GM19193 (cell line): ENCODE data around the gene GJC2.

Experiments
- POLR2A ChIP-seq: IDR thresholded peaks from 4 replicates; pipeline ENCODE4 v1.6.1; 2011; ENCODE audit not compliant: insufficient read depth, insufficient read length; ENCODE audit errors: extremely low read depth

The GJC2 gene

DNA sequence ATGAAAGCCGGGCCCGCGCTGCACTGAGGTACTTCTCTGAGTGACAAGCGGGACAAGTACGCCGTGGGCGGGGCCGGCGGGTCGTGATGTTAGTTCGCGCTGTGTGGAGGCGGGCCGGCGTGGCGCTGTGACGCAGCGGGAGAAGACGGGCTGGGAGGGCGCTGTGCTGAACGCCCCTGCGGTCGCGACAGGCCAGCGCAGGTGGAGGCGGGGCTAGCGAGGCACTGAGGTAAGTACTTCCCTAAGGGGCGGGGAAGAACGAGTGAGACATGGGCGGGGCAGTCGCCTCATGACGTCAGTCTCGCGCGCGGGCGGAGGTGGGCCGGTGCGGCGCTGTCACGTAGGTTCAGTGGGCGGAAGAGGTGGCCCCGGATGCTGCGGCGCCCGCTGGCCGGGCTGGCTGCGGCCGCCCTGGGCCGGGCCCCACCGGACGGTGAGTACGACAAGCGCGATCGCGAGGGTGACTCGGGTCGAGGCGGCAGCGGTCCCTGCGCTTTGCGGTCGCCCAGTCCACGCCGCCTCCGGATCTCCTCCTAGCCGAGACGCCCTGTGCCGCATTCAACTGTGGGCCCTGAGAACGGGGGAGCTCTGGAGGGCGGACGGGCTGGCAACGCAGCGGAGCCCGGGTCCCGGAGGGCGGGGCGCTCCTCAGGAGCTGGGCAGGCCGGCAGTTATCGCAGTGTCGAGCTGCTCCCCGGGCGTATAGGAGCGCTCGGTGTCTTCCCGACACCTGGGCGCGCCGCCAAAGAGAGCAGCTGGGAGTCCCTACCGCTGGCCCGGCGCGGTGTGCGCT lies 9.6 kb upstream of the GJC2 start, which contains the start of gene GUK1:
Gene GUK1, plus strand, starts transcription at position 349 of the 793 bp plus-strand sequence. Its CDS starts 24 bp downstream, at position 373.
- peak; percentile 94 for TF ChIP-seq POLR2A

DNA sequence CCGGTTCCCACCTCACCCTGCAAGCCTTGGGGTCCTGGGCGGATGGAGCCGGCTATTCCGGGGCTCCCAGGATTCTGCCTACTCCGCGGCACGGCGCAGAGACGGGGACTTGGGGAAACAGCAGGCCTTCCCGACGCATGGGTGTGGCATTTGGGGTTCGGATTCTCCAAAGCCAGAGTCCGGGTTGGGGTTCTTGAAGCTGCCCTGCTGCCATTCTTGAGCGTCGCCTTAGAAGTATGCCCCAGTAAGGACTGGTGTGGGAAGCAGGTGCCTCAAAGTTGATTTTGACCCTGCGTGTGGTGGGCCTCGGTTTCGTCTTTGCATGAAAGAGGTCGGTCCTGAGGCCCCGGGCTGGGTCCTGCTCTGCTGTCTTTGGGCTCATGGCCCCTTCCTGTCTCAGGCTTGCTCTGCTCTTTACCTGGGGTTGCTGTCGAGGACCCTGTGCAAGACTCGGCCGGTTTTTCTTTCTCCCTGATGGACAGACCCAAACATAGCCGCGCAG lies 9.0 kb upstream of the GJC2 start:
- TF ChIP-seq POLR2A, result no peak

DNA sequence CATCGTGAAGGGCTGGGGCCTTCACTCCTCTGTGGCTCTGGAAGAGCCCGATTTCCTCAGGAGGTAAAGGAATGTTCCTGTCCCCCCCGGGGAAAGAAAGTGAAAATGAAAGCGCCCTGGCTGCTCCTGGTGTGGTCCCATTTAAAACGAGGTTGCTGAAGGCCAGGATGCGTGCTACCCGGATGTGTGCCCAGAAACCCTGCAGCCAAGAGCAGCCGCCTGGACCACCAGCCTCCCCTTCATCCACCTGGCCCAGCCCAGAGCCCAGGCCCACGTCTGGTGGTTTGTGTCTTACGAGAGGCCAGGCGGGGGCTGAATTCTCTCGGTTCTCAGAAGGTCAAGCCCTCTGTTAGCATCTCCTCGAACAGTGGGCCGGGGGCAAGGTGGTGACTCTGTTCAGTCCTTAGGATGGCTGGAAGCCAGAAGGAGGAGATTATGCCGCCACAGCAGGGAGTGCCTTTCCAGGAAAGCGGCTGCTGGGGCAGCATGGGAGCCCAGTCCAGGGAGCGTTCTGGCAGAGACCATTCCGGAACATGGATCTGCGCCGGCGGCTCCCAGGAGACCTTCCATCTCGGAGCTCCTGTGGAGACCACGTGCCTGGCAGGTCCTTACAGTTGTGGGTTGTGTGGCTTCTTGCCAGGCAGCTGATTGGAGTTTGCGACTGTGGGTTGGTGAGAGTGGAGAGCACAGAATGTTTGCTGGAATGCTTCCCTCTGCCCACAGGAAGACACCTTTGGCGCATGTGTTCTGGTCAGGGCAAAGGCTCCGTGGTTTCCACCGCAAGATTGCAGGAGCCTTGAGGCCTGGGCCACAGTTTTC lies 8.3 kb upstream of the GJC2 start:
- no peak for TF ChIP-seq POLR2A

DNA sequence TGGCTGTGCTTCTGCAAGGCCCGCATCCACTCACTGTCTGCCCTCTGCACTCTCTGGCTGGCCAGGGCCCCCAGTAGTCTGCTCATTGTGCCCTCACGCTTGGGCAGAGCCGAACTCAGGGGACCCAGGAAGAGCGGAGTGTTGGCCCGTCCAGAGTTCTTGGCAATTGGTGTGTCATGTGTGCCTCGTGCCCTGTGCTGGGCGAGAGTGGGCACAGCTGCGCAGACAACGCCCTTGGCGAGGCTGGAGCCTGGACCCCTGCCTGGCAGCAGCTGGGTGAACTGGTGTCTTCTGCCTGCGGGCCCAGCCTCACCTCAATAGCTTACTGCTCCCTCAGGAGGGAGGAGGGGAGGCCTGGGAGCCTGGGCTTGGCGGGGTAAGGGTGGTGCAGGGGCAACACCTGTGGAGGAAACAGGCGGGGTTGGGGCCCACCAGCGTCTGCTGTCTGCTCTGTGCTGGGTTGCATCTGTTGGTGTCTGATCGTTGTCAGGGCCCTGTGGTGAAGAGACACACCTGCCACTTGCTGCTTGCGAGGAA lies 7.5 kb upstream of the GJC2 start:
- no peak for TF ChIP-seq POLR2A

DNA sequence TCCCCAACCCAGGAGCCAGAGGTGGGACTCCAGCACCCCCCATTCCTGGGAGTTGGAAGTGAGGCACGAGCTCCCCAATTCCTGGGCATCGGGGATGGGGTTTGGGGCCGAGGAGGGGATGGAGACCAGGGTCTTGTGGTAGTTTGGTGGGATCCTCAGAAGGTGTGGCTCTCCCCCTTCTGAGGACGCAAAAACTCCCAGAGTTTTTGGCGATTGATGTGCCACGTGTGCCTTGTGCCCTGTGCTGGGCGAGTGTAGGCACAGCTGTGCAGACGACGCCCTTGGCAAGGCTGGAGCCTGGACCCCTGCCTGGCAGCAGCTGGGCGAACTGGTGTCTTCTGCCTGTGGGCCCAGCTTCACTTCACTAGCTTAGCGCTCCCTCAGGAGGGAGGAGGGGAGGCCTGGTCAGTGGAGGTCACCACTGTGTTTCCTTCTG lies 7.0 kb upstream of the GJC2 start:
- TF ChIP-seq POLR2A, result no peak

DNA sequence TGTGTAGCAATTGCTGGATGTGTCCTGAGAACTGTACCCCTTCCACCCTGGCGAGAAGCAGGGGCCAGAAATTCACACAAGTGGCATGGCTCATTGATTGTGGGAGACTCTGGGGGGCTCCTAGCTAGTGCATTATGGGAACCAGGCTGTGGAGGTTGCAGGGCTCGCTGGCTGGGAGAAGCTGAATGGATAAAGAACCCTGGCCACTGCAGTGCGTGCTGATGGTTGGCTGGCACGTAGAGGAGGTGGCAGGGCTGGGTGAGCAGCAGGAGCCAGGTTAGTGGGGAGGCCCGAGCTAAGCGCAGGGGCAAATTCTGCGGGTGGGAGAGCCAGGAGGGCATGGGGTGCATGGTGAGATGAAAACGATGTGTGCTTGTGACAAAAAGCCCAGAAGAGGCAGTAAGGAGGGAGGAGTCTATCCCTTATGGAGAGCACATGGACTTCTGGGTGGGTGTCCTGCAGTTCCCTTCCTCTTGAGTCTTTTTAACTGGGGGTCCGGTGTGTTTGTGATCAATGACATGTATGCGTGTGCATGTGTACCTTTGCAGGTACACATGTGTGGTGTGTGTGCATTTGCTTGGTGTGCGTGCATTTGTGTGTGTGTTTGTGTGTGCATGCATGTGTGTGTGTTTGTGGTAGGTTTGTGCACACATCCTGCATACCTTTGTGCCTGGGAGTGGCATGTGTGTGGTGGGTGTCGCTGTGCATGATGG lies 6.1 kb upstream of the GJC2 start:
- no peak for TF ChIP-seq POLR2A

DNA sequence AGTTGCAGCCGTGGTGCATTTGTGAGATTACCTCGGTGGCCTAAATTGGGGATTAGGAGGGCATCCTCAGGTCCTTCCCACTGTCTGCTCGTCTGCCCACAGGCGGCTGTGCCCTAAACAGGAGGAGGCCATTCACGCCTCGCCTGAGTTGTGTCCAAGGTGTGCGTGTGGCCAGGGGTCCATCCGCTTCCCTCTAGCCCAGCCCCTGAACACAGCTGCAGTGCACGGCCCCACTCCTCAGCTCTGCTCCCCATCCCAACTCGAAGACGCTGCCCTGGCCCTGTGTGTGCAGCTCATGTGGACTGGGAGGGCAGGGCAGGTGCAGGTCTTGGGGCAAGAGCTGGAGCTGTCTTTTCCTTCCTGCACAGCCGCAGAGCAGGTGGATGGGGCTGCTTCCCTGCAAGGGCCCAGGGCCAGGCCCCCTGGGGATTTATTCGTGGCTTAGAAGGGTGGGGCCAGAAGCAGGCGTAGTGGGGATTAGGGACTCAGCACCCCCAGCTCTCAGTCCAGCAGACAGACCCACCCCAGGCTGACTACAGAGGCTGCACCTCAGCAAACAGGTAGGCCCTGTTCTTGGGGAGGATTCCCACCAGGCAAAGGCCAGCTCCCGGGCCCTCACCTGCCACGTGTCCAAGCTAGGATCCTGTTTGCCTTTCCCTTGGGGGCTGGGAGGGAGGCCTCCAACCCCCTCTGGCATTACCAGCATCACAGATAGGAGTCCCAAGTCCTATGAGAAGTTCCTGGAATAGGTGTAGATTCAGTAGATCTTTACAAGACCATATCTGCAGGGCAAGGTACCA lies 5.3 kb upstream of the GJC2 start:
- TF ChIP-seq POLR2A, result no peak

DNA sequence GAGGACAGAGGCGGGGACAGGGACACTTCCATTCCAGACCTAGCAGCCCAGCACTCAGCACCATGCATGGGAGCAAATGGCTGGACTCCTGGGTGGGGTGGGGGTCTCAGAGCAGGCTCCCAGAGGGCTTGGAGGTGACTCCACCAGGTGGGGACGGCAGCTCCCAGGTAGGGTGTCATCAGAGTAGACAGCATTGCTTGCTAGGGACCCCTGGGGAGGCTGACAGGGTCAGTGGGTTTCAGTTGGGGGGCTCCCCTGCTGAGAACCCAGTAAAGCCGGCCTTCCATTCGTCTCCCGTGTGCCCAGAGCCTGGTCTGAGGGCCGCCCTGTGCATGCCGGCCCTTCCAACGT lies 4.8 kb upstream of the GJC2 start:
- no peak for TF ChIP-seq POLR2A

DNA sequence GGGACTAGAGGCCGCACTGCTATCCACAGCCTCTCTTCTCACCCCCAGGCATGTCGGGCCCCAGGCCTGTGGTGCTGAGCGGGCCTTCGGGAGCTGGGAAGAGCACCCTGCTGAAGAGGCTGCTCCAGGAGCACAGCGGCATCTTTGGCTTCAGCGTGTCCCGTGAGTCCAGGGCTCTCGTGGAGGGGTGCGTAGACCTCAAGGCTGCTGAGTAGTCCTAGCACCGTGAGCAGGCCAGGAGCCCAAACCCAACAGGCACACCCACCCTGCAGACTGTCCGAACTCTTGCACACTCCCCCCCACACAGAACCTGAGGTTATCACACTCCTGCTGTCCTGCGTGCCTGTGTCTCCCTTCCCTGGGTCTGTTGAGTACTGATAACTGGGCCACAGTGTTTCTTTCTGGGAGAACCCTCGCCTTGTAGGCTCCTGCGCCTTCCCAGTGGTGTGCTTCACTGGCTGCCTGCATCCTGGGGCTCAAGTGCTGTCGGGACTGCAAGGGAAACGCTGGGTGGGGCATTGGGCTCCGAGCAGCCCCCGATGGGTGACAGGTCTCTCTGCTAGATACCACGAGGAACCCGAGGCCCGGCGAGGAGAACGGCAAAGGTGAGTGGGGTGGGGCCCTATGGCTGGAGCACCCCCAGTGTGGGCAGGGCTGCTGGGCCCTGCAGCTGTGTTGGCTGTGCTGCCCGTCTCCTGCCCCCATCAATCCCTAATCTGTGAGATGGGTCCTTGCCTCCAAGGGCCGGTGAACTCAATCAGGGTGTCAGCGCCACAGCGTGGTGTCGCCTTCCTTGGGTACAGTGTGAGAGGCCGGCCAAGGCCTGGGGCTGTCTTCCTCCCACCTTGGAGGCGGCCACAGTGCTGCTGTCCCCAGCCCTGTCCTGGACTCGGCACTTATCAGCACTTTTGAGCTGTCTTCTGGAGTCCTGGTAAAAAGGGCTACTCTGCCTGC lies 4.0 kb upstream of the GJC2 start:
- TF ChIP-seq POLR2A, result no peak

DNA sequence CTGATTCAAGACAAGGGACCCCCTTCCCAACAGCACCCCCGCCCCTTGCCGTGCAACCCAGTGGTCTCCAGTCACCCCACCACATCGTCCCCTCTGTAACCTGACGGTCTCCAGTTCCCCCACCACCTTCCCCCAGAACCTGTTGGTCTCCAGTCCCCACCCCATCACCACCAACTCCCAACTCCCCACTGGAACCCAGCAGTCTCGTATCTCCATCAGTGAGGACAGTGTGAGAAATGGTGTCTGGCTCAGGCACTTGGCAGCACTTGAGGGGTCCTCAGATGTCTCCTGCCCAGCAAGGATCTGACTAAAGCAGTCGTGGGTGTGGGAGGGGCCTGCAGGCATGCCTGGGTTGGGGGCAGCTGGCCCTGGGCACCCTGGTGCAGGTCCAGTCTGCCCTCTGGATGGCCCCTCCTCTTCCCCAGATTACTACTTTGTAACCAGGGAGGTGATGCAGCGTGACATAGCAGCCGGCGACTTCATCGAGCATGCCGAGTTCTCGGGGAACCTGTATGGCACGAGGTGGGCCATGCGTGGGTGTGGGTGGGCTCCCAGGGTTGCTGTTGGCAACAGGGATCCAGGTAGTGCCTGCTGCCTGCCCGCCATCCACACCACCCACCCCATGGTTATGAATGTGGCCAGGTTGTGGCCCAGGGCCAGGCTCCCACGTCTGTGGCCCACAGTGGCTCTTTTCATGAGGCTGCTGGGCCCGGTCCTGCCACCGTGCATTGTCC lies 3.1 kb upstream of the GJC2 start:
- no peak for TF ChIP-seq POLR2A

DNA sequence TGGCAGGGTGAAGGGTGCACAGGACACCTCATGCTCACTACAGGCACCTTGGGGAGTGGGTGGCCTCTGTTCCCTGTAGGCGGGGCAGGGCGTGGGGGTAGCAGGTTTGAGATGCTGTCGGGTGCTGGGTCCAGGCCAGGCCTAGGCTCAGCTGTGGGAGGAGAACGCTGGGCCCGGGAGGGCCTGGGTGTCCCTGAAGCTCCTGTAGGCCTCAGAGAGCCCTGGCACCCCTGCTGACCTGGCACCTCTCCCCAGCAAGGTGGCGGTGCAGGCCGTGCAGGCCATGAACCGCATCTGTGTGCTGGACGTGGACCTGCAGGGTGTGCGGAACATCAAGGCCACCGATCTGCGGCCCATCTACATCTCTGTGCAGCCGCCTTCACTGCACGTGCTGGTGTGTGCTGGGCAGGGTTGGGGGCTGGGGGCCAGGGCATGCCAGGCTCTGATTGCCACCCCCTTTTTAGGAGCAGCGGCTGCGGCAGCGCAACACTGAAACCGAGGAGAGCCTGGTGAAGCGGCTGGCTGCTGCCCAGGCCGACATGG lies 2.5 kb upstream of the GJC2 start:
- TF ChIP-seq POLR2A, result no peak

DNA sequence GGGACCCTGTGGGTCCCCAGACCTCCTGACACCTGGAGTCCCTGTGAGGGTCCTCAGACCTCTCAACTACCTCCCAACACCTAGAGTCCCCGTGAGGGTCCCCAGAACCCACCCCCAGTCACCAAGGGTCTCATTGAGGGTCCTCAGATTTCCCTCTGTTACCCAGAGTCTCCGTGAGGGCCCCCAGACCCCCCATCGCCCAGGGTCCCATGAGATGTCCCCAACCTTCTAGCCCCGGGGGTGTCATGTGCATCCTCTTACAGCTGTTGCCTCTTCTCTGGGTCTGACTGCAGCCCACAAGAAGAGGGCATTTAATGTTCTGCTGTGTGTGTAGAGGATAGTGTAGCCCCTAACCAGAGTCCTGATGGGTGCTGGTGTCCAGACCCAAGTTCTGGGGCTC lies 2.0 kb upstream of the GJC2 start:
- no peak for TF ChIP-seq POLR2A
